ENCODE results near the gene AGBL4. TPM values are rescaled to one million over a fixed set of nuclear protein-coding genes. Genes with fewer than 3 reads are reported as not detected.
"Not testable (repeated sequence)": the region's sequence is repeated elsewhere in the genome, so short reads cannot be mapped to it uniquely, and the experiment has no call there.

The AGBL4 gene
- polyA plus RNA-seq, 10 donors: 0.12 to 0.37 (median 0.22) TPM

DNA sequence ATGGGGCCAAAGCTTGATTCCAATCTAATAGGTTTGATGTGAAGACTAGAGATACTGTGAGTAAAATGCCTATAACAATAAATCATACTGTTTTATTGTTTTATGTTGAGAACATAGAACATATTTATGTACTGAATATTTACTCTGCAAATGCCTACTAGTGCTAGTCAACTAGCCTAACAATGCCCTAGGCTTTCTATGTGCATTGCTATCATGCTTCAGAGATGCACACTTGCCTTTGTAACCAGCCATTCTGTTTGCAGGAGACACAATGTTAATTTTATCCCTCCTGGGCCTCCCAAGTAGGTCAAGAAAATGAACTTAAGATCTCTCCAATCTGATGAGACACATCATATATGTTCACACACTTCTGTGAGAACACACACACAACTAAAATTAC, 716.3 kb downstream of the AGBL4 start:
- no peak for DNase-seq

DNA sequence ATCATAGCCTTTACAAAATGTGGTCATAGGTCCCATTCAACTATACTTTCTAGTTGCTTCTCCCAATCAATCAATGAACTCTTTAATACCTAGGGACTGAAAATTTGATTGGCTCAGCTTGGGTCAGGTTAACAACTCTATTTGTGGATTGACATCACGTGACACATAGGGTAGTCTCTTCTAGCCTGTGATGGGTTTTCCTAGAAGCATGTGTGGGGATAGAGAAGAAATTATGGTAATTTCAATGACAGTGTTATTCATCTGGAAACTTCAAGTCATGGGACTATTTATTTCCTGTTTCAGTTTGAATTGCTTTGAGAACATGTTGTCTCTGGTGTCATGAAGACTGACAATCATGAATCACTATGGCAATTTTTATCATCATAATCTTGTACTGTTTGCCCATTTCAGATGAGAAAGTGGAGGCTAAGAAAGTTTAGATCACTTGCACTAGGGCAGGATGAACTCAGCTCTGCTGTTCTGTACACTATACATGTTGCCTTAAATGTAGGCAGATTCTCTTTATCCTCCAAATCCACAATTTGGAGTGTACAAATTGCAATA, 717.2 kb downstream of the AGBL4 start:
- no peak for DNase-seq

DNA sequence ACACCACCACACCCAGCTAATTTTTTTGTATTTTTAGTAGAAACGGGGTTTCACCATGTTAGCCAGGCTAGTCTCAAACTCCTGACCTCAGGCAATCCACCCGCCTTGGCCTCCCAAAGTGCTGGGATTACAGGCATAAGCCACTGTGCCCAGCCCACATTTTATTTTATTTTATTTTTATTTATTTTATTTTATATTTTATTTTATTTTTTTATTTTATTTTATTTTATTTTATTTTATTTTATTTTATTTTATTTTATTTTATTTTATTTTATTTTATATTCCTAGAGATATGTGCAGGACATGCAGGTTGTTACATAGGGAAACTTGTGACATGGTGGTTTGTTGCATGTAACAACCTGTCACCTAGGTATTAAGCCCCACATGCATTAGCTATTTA, 721.4 kb downstream of the AGBL4 start:
- not testable (repeated sequence) for DNase-seq

DNA sequence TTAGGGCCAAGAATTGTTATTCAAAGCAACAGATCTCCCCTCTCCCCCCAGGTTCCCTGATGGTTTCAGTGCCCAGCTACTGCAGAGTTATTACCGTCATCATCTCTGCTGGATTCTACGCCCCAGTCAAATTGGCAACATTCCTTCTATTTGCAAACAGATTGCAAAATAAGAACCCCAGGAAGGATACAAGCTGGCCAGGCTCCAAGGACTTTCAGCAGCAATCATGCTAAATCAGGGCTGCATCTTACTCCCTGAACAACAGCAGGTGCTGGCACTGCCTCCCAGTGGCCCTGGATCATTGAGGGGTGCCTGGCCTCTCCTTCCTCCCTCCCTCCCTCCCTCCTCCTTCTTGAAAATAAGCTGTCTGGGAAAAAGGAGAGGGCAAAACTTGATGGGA, 725.5 kb downstream of the AGBL4 start:
- DNase-seq: no peak

DNA sequence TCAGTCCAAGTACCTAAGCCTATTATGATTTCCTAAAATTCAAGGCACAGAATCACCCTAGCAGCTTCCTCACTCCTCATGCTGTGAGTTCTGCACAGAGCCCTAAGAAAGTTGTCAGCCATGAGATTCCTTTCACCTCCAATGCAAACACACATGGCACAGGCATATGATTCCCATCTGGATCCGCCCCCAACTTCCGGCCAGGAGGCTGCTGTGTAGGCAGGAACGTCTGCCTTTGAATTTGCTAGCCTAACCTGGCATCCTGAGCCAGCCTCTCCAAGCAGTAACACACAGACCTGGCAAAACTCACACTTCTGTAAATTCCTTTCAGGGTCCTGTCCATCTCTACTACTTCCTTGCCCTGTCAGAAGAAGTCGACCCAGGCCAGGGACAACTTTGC, 726.0 kb downstream of the AGBL4 start:
- no peak for DNase-seq

DNA sequence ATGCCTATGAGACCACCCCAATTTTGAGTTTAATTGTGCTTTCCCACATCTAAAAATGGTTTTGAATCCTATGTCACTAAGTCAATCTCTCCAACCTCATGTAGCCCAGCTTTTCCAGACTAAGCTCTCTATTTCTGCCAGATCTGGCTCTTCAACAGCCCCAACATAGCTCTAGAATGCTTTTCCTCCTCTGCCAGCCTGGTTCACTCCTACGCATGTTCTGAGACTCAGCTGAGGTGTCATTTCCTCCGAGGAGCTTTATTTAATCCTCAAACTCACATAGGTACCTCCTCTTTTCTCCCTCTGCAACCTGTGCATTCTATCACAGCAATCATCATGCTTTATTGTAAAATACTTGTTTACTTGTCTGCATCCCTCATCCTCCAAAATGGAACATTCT, 729.2 kb downstream of the AGBL4 start:
- DNase-seq: no peak

DNA sequence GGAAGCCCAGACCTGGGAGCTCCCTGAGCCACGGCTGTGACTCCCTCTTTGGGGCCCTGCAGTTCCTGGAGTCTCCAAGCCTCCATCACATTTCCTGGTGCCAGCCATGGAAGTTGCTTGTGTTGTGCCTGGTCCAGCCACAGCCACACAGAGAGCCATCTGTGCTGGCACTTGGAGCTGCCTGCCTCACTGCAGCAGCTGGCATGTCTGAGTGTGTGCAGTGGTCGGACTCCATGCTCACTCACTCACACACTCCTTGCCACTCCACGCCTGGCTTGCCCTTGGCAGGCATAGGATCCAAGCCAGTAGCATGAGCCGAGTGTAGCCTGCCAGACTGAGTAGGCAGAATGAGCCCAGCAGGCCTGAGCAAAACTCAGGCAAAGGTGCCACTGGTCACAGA, 730.7 kb downstream of the AGBL4 start:
- DNase-seq: no peak

DNA sequence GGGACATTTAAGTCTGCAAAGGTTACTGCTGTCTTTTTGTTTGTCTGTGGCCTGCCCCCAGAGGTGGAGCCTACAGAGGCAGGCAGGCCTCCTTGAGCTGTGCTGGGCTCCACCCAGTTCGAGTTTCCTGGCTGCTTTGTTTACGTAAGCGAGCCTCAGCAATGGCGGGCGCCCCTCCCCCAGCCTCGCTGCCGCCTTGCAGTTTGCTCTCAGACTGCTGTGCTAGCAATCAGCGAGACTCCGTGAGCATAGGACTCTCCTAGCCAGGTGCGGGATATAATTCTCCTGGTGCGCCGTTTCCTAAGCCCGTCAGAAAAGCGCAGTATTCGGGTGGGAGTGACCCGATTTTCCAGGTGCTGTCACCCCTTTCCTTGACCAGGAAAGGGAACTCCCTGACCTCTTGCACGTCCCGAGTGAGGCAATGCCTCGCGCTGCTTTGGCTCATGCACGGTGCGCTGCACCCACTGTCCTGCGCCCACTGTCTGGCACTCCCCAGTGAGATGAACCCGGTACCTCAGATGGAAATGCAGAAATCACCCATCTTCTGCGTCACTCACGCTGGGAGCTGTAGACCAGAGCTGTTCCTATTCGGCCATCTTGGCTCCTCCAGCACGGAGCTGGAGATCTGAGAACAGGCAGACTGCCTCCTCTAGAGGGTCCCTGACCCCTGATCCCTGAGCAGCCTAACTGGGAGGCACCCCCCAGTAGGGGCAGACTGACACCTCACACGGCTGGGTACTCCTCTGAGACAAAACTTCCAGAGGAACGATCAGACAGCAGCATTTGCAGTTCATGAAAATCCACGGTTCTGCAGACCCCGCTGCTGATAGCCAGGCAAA, 766.3 kb downstream of the AGBL4 start:
- DNase-seq: not testable (repeated sequence)

DNA sequence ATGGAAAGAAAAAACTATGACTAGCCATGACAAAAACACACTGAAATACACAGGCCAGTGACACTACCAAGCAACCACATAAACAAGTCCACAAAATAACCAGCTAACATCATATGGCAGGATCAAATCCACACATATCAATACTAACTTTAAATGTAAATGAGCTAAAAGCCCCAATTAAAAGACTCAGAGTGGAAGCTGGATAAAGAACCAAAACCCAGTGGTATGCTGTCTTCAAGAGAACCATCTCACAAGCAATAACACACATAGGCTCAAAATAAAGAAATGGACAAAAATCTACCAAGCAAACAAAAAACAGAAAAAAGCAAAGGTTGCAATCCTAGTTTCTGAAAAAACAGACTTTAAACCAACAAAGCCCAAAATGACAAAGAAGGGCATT, 770.8 kb downstream of the AGBL4 start:
- no peak for DNase-seq

DNA sequence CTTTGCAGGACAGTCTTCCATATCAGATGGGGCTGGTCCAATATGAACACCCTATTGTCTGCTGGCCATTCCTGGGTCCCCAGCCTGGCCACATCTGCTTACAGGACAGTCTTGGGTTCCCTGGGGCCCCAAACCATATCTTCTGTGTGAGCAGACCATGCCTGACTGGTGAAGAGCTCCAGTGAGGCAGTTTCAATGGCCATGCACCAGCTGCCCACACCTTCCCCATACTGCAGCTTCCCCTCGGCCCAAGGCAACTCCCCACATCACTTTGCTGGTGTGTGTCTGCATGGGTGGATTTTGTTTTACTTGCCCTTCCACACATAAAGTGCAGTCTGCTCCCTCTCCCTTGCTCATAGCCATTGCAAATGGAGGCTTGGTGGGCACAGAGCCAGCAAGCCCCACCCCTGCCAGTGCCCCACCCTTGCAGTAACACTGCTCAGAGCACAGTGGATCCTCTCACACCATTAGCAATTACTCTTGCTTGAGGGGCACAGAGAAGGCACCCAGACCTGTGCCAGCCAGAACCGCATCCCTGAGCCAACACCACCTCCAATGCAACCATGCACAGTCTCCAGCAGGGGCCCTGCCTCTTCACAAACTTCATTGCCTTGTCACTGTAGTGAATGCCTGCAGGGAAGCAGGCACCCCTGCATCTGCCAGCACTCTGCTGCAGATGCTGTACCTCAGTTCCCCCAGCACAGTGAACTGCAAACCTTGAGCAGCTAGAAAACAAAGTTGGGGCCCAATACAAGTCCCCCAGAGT, 772.6 kb downstream of the AGBL4 start:
- no peak for DNase-seq

DNA sequence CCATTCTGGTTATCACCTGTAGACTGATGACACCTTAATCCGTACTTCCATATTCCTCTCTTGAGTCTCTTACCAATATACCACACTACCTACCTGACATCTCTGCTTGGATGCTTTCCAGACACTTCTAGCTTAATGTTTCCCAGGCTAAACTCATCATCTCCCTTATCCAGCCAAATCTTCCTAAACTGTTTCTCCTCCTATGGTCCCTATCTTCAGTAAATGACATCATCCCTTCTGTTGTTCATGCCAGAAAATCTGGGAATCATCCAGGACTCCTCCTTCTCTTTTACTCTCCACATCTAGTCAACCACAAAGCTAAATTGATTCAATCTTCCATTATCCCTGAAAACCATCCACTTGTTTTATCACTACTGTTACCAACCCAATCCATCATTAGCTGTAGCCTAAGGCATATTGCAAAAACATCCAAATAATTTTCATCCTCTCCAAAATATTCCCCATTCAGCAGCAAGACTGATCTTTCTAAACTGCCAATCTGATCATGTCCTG, 783.0 kb downstream of the AGBL4 start:
- no peak for DNase-seq

DNA sequence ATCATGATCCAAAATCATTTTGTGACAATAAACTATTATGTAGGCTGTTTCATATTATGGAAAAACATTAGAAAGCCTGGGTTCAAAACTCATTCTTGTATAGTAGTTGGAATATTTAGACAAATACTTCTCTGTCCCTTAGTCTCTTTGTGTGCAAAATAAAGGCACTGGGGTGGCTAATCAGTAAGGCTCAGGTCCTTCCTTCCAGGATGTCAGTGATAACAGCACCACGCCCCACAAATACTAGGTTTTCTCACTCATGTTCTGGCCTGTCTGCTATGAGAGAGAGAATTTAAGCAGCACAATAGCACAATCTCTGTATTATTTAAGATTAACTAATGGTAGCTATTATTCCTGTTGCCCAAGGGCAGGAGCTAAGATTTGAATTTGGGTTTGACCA, 788.8 kb downstream of the AGBL4 start:
- no peak for DNase-seq

DNA sequence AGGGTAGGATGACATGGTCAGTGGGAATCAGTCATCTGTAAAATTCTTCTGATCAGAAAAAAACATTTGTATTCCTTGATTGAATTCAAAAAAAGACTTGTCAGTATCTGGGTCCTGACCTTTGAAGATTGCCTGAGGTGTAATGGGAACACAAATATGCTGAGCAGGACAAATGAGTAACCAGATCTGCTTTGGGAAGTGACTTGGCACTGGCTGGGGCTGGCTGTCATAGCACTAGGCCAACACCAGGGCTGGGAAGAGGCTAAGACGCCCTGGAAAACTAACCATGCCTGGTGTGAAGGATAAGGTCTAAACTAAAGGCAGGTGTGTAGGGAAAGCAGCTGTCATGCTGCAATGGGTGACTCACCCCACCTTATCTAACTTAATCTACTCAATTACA, 794.2 kb downstream of the AGBL4 start:
- no peak for DNase-seq

DNA sequence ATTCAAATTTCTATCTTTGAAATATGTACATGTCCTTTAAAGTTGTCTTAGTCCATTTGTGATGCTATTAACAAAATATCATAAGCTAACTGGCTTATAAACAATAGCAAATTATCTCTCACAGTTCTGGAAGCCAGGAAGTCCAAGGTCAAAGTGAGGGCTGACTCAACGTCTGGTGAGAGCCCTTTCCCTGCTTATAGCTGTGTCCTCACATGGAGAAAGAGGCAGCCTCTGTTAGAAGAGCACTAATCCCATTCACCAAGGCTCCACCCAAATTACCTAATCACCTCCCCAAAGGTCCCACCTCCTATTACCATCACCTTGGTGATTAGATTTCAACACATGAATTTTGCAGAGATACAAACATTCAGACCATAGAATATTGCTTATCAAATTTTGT, 797.0 kb downstream of the AGBL4 start:
- DNase-seq: no peak

DNA sequence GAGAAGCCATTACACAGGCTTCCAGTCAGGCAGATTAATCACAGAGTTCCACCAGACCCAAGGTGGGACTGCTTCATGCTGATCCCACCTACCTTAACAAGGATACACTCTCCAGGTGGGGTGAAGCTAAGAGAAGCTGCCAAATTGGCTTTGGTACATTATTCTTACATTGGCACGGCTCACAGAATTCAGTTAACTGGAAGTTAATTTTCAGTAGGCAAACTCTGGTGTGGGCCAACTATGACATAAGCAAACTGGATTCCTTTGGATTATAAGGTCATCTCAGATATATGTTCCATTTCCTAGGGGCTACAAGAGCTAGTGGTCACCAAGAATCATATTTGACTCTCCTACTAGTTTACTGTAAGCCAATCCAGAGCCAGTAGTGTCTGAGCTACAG, 798.3 kb downstream of the AGBL4 start:
- no peak for DNase-seq

DNA sequence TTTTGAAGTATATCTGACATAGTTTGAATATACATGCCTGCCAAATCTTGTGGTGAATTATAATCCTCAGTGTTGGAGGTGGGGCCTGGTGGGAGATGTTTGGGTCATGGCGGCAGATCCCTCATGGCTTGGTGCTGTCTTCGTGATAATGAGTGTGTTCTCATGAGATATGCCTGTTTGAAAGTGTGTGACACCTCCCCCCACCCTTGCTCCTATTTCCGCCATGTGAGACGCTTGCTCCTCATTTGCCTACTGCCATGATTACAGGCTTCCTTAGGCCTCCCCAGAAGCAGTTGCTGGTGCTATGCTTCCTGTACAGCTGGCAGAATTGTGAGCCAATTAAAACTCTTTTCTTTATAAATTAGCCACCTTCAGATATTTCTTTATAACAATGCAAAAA, 810.5 kb downstream of the AGBL4 start:
- DNase-seq: no peak

DNA sequence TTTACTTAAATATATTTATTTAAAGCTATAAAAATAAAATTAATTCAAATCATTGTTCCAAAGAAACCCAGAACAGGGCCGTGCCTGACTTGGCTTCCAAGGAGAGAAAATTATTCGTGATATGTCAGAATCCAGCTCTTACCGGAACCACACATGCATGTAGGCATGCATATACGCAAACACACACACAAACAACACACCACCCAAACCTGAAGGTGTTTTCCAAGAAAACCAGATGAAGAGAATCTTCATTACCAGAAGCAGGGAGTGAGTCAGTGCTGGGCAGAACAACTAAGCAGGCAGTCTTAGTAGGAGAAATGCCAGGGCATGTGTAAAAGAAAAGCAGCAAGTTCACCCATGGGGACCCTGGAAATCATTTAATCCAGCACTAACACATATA, 815.0 kb downstream of the AGBL4 start:
- no peak for DNase-seq

DNA sequence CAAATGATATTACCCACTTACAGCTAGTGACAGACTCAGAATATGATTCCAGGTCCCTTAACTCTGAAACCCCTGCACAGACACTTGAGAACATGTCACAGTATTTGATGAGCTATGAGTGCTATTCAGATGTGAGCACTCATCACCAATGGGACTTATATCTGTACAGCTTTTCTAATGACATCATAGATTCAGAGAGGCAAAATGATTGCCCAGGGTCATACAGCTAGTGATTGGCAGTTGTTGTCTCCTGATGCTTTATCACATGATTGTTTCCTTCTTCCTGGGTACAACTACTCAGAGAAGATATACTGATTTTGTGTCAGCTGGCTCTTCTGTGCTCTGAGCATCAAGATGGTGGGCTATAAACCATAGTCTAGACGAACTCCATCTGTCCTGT, 819.0 kb downstream of the AGBL4 start:
- DNase-seq: no peak

DNA sequence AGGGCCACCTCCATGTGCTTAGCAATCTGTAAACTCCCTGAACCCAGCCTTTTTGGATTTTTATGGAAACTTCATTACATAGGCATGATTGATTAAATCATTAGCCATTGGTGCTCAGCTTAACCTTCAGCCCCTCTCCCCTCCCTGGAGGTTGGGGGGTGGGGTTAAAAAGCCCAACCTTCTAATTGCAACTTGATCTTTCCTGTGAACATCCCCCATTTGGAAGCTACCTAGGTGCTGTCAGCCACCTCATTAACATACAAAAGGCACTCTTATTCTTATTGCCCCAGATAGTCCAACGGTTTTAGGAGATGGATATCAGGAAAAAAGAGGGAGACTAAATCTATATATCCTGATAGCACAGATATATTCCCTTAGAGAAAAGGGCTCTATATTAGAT, 823.0 kb downstream of the AGBL4 start:
- DNase-seq: no peak

DNA sequence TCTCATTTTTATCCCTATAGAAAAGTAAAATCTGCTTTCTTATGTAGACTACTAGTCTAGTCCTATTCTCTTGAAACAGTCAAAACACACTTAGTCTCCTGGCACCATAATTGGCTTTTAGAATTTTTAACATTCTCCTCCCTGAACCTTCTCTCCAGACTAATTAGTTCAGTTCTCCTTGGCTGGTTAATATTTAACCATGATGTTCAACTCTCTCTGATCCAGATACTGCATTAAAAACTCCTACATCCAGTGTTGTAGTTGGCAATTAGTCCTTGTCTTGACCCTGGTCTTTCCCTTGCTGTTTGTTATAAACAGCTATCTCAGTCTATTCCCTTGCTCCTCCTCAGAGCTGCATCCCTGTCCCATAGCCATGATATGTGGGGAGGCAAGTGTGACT, 824.2 kb downstream of the AGBL4 start:
- no peak for DNase-seq

DNA sequence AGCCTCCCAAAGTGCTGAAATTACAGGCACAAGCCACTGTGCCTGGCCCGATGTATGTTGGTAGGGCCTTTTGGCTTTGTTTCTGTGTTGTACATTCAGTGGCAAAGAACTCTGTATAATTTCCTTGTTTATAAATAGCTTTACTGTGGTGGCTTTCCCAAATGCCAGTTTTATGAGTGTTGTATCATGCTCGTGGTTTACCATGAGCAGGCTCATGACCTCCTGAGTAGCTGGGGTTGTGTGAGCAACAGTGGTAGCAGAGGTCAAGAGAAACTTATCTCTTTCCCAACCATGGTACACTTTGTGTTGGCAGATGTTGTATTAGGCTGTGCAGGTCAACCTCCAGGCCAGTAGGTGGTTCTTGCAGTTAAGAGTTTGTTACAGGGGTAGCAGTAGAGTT, 826.7 kb downstream of the AGBL4 start:
- no peak for DNase-seq

DNA sequence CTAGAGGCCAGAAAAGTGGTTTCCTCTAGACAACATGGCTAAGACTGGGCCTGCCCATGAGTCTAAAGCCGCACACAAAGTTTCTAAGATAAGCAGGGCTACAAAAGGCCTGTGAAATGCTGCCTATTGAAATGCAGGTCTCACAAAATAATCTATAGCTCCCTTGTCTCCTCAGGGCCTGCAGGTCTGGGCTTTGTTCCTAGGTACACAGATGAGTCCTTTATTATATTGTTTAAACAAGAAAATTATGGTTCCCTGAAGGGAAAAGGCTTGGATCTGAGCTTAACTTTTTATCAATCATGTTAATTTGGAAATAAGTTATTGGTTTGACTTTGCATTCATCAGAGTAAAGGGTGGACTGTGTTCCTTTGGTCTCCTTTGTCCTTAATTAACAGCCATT, 833.6 kb downstream of the AGBL4 start:
- DNase-seq: no peak

DNA sequence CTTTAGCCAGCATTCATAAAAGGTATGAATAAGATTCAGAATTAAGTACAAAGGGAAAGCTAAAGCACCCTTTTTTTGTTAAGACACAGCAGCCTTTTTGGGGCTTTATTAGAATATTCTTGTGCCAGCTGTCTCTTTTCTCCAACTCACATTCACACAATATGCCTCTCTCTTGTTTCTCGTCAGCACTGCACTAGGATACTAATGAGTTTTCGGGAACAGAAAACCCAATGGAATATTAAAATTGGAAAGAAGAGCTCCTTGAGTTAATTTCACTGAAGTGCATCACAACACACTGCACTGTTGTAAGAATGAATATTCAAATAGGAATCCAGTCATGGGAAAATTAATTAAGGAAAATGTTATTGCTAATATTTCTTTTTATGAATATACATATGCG, 836.7 kb downstream of the AGBL4 start:
- DNase-seq: no peak

All from muscle of back (tissue), 11 donors.